ENCODE measurements around the gene CCDC91. TPM values are rescaled to one million over a fixed set of nuclear protein-coding genes. Genes with fewer than 3 reads are reported as not detected.

The CCDC91 gene
- polyA plus RNA-seq, 3 donors: 6.3 to 18.1 (median 15.6) TPM

DNA sequence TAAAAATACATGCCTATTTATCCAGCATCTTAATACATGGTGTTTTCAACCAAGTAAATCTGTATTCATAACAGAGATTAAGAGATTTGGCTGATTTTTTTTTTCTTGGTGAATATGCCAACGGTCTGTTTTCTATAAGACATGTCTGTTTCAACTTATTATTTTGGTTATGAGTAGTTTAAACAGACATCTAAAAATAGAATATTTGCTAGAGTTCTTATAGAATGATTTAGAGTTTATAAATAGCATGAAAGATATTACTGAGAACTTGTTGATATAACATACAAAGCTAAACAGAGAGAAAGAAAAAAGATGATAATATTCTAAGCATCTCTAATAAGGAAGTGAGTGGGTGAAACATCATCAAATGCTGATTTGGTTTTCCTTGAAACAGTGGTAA, 199.9 kb downstream of the CCDC91 start:
- H3K27me3 Mint-ChIP-seq (ENCODE audit: low read depth in 3 of 3): no peaks in the 10 kb centered on the region
- DNase-seq: no peak
- Histone ChIP-seq H4K20me1 (ENCODE audit: insufficient read depth, low read length) (no peaks in the 10 kb centered on the region), H3K27ac (ENCODE audit: low read depth in 1 of 2, low read length in 2 of 2) (no peak overlapping the region), H3K36me3 (replicated peaks in 1 of 2; ENCODE audit: control insufficient read depth in 1 of 2, insufficient read depth in 2 of 2, low read length in 2 of 2) (peaks cover 0 to 11% of the 10 kb centered on the region in 2 donors), H3K79me2 (ENCODE audit: insufficient read depth, low read length) (no peaks in the 10 kb centered on the region), H2AFZ (ENCODE audit: insufficient read depth, low read depth, low read length, poor library complexity, severe bottlenecking) (no peak overlapping the region), H3K9me3 (replicated peaks in 1 of 2; ENCODE audit: control insufficient read depth in 1 of 2, insufficient read depth in 1 of 2, low read length in 2 of 2) (no peaks in the 10 kb centered on the region), H3K4me2 (replicated peaks; ENCODE audit: extremely low read depth, low read length, poor library complexity, severe bottlenecking) (no peak overlapping the region), H3K27me3 (ENCODE audit: control insufficient read depth in 2 of 2, insufficient read depth in 2 of 2, low read length in 2 of 2) (no peaks in the 10 kb centered on the region), H3K9ac (ENCODE audit: insufficient read depth, low read length, poor library complexity, severe bottlenecking) (no peak overlapping the region), H3K4me3 (replicated peaks in 1 of 3; ENCODE audit: low read depth in 2 of 3, low read length in 3 of 3) (no peak overlapping the region), H3K4me1 (ENCODE audit: control insufficient read depth in 1 of 2, insufficient read depth in 2 of 2, low read length in 2 of 2) (no peaks in the 10 kb centered on the region)
- intact Hi-C loops (cut with micrococcal nuclease): no loop called here
- no CpG with 5 or more reads among the region's 1 CpG for WGBS (ENCODE audit: insufficient coverage)
- peaks cover 25 to 26% of the 10 kb centered on the region in 2 donors for H3K36me3 Mint-ChIP-seq
- no peaks in the 10 kb centered on the region for H3K4me1 Mint-ChIP-seq
- peaks cover 3 to 11% (median 6%) of the 10 kb centered on the region in 7 donors for H3K9me3 Mint-ChIP-seq
- H3K4me3 Mint-ChIP-seq: no peak overlapping the region
- no peak overlapping the region for H3K27ac Mint-ChIP-seq
- TF ChIP-seq CTCF (IDR thresholded peaks at IDR 0.05): no peak

DNA sequence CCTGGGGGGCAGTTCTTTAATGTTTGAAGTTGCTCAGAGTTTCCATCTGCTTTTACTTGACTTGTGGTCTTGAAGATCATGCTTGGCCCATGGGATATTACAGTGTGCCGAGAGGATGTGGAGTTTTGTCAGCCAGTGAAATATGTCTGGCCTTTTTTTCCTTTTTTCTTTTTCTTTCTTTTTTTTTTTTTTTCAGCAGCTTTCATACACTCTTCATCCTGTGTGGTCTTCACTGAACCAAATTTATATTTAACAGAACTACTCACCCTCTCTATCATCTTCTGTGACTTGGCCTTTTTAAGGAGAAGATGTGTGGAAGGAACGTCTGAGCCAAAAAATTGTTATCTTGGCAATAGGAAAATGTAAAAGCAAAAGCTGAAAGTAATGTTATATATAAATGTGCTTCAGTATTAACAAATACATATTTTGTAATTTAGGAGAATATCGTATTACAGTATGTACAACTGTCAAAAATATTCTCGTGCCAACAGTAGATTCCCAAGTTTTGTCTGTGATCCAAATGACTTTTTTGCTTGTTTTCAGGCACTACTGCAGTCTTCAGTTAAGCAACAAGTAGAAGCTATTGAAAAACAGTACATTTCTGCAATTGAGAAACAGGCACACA, 200.6 kb downstream of the CCDC91 start:
- no peak for DNase-seq
- Mint-ChIP-seq H3K9me3 (peaks cover 3 to 11% (median 6%) of the 10 kb centered on the region in 7 donors), H3K27me3 (ENCODE audit: low read depth in 3 of 3) (no peaks in the 10 kb centered on the region), H3K4me1 (no peaks in the 10 kb centered on the region), H3K27ac (no peak overlapping the region), H3K4me3 (no peak overlapping the region), H3K36me3 (peaks cover 28 to 29% of the 10 kb centered on the region in 2 donors)
- intact Hi-C loops (cut with micrococcal nuclease): no loop called here
- no peaks in the 10 kb centered on the region for H3K79me2 ChIP-seq (ENCODE audit: insufficient read depth, low read length)
- no peak overlapping the region for H2AFZ ChIP-seq (ENCODE audit: insufficient read depth, low read depth, low read length, poor library complexity, severe bottlenecking)
- H3K36me3 ChIP-seq (replicated peaks in 1 of 2; ENCODE audit: control insufficient read depth in 1 of 2, insufficient read depth in 2 of 2, low read length in 2 of 2): peaks cover 0 to 18% of the 10 kb centered on the region in 2 donors
- WGBS (ENCODE audit: insufficient coverage): 100% methylated on average over 1 of the region's 4 CpGs
- no peaks in the 10 kb centered on the region for H3K27me3 ChIP-seq (ENCODE audit: control insufficient read depth in 2 of 2, insufficient read depth in 2 of 2, low read length in 2 of 2)
- no peaks in the 10 kb centered on the region for H3K9me3 ChIP-seq (replicated peaks in 1 of 2; ENCODE audit: control insufficient read depth in 1 of 2, insufficient read depth in 1 of 2, low read length in 2 of 2)
- no peak overlapping the region for H3K4me3 ChIP-seq (replicated peaks in 1 of 3; ENCODE audit: low read depth in 2 of 3, low read length in 3 of 3)
- H3K9ac ChIP-seq (ENCODE audit: insufficient read depth, low read length, poor library complexity, severe bottlenecking): no peak overlapping the region
- H4K20me1 ChIP-seq (ENCODE audit: insufficient read depth, low read length): no peaks in the 10 kb centered on the region
- H3K4me1 ChIP-seq (ENCODE audit: control insufficient read depth in 1 of 2, insufficient read depth in 2 of 2, low read length in 2 of 2): no peaks in the 10 kb centered on the region
- no peak for TF ChIP-seq CTCF (IDR thresholded peaks at IDR 0.05)
- no peak overlapping the region for H3K4me2 ChIP-seq (replicated peaks; ENCODE audit: extremely low read depth, low read length, poor library complexity, severe bottlenecking)
- no peak overlapping the region for H3K27ac ChIP-seq (ENCODE audit: low read depth in 1 of 2, low read length in 2 of 2)

Data from CD14-positive monocyte (primary cell).